Left lung (tissue), 10 donors: Measurements from ENCODE around the gene LHX2. TPM values are rescaled to one million over a fixed set of nuclear protein-coding genes. Genes with fewer than 3 reads are reported as not detected.

Experiments
- ATAC-seq: fragments of 200-7000 bp; cut with Tn5 transposase; one replicate; pipeline ENCODE4 v1.9.1; 2020; ENCODE audit warnings: moderate library complexity
- DNase-seq, 4 donors: peaks; one replicate each; pipeline ENCODE4 v3.0.0-alpha.2; 2013 to 2020
- H3K27ac ChIP-seq, 2 donors: fragments of 200-600 bp; sonication (generic) in 1 of 2; one replicate each; pipeline versions ENCODE4 v1.5.0 to v1.8.0; 2020 to 2021
- H3K27me3 ChIP-seq, 2 donors: fragments of 200-600 bp; sonication (generic) in 1 of 2; one replicate each; pipeline versions ENCODE4 v1.5.0 to v1.8.0; 2020 to 2021
- H3K36me3 ChIP-seq, 2 donors: fragments of 200-600 bp; sonication (generic) in 1 of 2; one replicate each; pipeline versions ENCODE4 v1.5.0 to v1.8.0; 2020 to 2021
- H3K4me1 ChIP-seq, 2 donors: fragments of 200-600 bp; one replicate each; pipeline ENCODE4 v1.8.0; 2021
- H3K4me3 ChIP-seq, 2 donors: fragments of 200-600 bp; sonication (generic) in 1 of 2; one replicate each; pipeline versions ENCODE4 v1.5.0 to v1.8.0; 2020 to 2021; ENCODE audit warnings: mild to moderate bottlenecking in 1 of 2
- H3K9me3 ChIP-seq, 2 donors: fragments of 200-600 bp; sonication (generic) in 1 of 2; one replicate each; pipeline versions ENCODE4 v1.5.0 to v1.8.0; 2020 to 2021
- intact Hi-C, 2 donors: fragments of 100-400 bp; cut with DNase I; formaldehyde crosslinking; loops; one replicate each; pipeline versions ENCODE4 v1.11.2 to v1.14.2; 2022
- polyA plus RNA-seq, 6 donors: library from polyadenylated mRNA; unstranded; fragments of 120-200 nt; gene quantifications; one replicate each; pipeline ENCODE4 v1.2.1, GENCODE V29; 2013; ENCODE audit not compliant: insufficient read length in 6 of 6
- total RNA-seq, 2 donors: library from RNA; stranded (reverse); fragmentation: NEBNext Ultra II Directional; extraction: Animal tissue kit (Norgen Biotek cat#: 25700); gene quantifications; one replicate each; pipeline ENCODE4 v1.2.1, GENCODE V29; 2021
- TF ChIP-seq, protein P1 (sequence below), 2 donors: fragments of 200-600 bp; sonication (generic) in 1 of 2; IDR thresholded peaks; one replicate each; pipeline versions ENCODE4 v1.5.0 to v1.8.0; 2021; ENCODE audit warnings: antibody characterized with exemption in 2 of 2
- donor health status: DM: no; HTN: yes; CAD: no.
- donor health status: DM: no; HTN: no; CAD: no.

The LHX2 gene
- total and polyA plus RNA-seq, 8 donors: 0.12 to 0.26 (median 0.21) TPM; not detected in 4

DNA sequence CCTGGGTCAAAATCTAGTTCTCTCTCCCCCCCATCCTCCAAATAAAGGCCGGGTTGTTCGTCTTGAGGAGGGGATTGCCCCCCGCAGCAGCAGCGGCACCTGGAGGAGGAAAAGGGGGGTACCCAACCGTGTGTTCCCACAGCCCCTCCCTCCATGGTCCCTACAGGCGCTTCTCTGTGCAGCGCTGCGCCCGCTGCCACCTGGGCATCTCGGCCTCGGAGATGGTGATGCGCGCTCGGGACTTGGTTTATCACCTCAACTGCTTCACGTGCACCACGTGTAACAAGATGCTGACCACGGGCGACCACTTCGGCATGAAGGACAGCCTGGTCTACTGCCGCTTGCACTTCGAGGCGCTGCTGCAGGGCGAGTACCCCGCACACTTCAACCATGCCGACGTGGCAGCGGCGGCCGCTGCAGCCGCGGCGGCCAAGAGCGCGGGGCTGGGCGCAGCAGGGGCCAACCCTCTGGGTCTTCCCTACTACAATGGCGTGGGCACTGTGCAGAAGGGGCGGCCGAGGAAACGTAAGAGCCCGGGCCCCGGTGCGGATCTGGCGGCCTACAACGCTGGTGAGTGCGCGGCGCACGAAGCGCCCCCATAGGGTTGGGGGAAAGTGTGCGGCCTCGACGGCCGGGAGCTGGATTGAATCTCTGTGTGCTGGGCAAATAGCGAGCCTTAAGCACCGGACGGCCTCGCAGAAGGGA is 3.5 kb downstream of the LHX2 start:
- no peak overlapping the region for H3K27ac ChIP-seq
- peaks cover 0 to 64% of the 10 kb centered on the region in 2 donors for H3K4me1 ChIP-seq
- H3K27me3 ChIP-seq: peaks cover 99 to 100% of the 10 kb centered on the region in 2 donors
- DNase-seq: no peak
- H3K36me3 ChIP-seq: no peaks in the 10 kb centered on the region
- H3K9me3 ChIP-seq: no peaks in the 10 kb centered on the region
- intact Hi-C loops: no loop called here
- no peak overlapping the region for H3K4me3 ChIP-seq
- ATAC-seq: no peak
- TF ChIP-seq, protein P1, sequence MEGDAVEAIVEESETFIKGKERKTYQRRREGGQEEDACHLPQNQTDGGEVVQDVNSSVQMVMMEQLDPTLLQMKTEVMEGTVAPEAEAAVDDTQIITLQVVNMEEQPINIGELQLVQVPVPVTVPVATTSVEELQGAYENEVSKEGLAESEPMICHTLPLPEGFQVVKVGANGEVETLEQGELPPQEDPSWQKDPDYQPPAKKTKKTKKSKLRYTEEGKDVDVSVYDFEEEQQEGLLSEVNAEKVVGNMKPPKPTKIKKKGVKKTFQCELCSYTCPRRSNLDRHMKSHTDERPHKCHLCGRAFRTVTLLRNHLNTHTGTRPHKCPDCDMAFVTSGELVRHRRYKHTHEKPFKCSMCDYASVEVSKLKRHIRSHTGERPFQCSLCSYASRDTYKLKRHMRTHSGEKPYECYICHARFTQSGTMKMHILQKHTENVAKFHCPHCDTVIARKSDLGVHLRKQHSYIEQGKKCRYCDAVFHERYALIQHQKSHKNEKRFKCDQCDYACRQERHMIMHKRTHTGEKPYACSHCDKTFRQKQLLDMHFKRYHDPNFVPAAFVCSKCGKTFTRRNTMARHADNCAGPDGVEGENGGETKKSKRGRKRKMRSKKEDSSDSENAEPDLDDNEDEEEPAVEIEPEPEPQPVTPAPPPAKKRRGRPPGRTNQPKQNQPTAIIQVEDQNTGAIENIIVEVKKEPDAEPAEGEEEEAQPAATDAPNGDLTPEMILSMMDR (IDR thresholded peaks at IDR 0.05): no peak

DNA sequence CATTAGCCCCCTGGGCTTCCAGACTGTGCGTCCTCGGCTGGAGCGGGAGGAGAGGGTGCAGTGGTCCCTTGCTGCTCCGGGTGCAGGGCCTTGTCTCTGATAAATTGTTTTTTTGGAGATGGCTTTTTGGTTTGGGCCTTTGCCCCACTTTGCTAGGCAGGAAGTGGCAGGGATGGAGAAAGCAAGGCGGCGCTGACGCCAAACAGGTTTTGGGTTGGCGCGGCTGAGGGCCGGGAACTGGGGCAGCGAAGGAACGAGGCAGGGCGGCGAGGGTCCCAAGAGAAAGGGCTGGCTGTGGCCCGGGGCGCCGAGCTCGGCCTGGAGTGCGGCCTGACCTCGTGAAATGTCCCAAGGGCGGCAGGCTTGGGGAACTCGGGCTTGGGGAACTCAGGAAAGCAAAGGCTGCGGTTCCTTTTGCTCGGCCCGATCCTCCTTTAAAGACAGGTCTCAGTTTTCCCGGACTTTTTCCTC is 4.1 kb downstream of the LHX2 start:
- H3K27me3 ChIP-seq: peaks cover 99 to 100% of the 10 kb centered on the region in 2 donors
- no peak overlapping the region for H3K4me3 ChIP-seq
- H3K36me3 ChIP-seq: no peaks in the 10 kb centered on the region
- DNase-seq (no peak), ATAC-seq (no peak)
- H3K27ac ChIP-seq: no peak overlapping the region
- H3K4me1 ChIP-seq: peaks cover 0 to 61% of the 10 kb centered on the region in 2 donors
- TF ChIP-seq, protein P1 (IDR thresholded peaks at IDR 0.05): no peak
- H3K9me3 ChIP-seq: no peaks in the 10 kb centered on the region
- intact Hi-C loops: no loop called here

DNA sequence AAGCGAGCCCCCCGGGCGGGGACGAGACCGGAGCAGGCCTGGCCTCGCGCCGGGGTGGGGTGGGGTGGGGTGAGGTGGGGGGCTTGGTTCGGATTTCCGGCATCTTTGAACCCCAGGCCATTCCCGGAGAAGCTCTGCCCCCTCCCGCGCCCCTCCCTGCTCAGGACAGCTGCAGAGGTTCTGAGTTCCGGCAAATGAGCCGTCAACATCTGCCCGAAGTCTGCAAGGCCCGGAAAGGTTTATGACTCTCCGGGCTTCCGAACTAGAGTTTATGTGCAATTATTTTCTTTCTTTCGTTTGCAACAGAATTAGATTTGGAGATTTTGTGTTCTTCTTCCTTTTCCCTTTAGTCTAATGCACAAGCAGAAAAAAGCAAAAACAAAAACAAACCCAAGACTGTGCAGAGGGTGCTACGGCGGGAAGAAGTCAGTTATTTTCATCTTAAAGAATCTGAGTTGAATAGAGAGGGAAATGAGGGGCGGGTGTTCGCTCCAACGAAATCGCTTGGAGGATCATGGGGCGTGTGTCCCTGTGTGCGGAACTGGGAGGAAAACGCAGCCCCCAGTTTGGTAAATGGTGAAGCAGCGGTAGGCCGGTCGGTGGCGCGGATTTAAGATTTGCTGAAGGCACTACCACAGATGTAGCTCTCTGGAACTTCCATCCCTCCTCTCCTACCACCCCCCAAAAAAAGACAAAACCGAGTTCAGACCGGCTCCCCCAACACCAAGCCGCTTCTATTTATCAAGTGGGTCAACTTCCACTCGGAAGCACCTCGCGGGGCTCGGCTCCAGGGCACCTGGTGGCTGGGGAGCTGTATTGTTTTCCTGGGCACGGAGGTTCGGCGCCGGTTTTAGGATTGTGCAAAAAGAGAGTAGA is 4.8 kb downstream of the LHX2 start:
- no peak for ATAC-seq
- Histone ChIP-seq H3K4me3 (no peak overlapping the region), H3K4me1 (peaks cover 0 to 53% of the 10 kb centered on the region in 2 donors)

DNA sequence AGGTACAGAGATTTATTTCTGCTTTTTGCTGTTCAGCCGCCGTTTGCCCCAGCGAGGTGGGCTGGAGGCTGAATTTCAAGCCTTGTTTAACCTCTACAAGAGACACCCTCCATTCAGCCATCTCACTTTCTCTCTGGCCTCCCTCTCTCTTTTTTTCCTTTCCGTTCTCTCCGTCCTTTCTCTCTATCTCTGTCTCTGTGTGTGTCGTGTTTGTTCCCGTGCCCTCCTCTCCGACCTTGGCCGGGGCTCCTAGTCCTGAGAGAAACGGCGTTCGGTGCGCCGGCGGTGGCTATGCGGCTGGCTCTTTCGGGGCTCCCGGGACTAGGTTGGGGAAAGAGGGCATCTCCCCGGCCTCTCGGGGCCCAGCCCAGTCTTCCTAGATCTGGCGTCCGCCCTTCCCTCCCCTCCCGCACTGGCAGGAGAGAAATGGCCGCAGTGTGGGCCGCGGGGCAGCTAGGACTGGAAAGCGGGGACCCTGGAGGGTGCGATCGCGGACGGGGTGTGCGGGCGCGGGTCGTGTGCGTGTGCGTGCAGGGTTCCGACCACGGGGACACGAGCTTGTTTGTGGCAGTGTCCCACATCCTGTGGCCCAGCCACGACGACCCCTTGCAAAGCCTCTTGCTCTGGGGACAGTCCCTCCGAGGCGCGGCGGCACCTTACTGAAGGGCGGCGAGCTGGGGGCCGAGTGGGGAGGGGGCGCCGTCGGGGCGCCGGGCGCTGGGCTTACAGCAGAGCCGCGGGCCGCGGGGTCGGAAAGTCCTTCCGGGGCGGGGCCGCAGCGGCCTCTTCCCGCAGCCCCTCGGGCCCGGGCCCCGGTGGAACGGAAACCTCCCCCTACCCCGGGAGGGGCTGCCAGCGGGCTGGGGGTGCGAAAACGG is 5.7 kb downstream of the LHX2 start:
- peaks cover 0 to 45% of the 10 kb centered on the region in 2 donors for H3K4me1 ChIP-seq
- ATAC-seq: no peak
- no peak overlapping the region for H3K27ac ChIP-seq
- peaks cover 99 to 100% of the 10 kb centered on the region in 2 donors for H3K27me3 ChIP-seq
- TF ChIP-seq, protein P1 (IDR thresholded peaks at IDR 0.05): no peak
- no peak overlapping the region for H3K4me3 ChIP-seq
- H3K36me3 ChIP-seq: no peaks in the 10 kb centered on the region
- H3K9me3 ChIP-seq: no peaks in the 10 kb centered on the region
- DNase-seq: no peak
- intact Hi-C loops: no loop called here

More for the DNA sequence above, 4.8 kb downstream of the LHX2 start:
- intact Hi-C loops: no loop called here
- Histone ChIP-seq H3K9me3 (no peaks in the 10 kb centered on the region), H3K27me3 (peaks cover 99 to 100% of the 10 kb centered on the region in 2 donors), H3K27ac (no peak overlapping the region), H3K36me3 (no peaks in the 10 kb centered on the region)
- TF ChIP-seq, protein P1 (IDR thresholded peaks at IDR 0.05): no peak
- DNase-seq: no peak
